Melanocyte of skin (primary cell): Measurements from ENCODE around the gene SLC17A3. TPM values are rescaled to one million over a fixed set of nuclear protein-coding genes. Genes with fewer than 3 reads are reported as not detected.

ENCODE experiments used
- total RNA-seq, 2 donors: library from RNA; depleted of rRNA; stranded (reverse); fragments of >200 nt; gene quantifications; 2 replicates each; pipeline ENCODE4 v1.2.3, GENCODE V29; 2012

Gene SLC17A3, protein sequence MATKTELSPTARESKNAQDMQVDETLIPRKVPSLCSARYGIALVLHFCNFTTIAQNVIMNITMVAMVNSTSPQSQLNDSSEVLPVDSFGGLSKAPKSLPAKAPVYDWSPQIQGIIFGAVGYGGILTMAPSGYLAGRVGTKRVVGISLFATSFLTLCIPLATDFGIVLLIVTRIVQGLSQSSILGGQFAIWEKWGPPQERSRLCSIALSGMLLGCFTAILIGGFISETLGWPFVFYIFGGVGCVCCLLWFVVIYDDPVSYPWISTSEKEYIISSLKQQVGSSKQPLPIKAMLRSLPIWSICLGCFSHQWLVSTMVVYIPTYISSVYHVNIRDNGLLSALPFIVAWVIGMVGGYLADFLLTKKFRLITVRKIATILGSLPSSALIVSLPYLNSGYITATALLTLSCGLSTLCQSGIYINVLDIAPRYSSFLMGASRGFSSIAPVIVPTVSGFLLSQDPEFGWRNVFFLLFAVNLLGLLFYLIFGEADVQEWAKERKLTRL
- not detected for total RNA-seq

DNA sequence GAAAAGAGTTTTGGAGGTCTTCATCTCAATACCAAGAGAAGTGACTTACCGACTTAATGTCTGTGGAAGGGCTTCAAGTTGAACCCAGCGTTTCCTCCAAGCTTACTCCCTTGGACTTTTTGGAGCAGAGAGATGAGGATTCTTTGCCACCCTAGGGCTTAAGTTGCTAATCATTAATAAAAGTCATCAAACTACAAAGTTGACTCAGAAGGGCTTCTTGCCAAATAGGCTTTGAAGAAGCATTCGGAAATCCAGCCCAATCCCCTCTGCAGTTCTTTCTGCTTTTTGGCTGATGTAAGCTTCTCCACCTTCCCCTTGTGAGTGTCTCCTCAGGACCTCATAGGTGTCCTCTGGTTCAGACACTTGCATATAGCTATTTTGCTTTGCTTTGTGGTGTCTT, at the start of gene SLC17A3:
Gene SLC17A3, minus strand, starts transcription at position 126 of the 400 bp plus-strand sequence. CDS start 5,856 bp downstream, outside the sequence.

DNA sequence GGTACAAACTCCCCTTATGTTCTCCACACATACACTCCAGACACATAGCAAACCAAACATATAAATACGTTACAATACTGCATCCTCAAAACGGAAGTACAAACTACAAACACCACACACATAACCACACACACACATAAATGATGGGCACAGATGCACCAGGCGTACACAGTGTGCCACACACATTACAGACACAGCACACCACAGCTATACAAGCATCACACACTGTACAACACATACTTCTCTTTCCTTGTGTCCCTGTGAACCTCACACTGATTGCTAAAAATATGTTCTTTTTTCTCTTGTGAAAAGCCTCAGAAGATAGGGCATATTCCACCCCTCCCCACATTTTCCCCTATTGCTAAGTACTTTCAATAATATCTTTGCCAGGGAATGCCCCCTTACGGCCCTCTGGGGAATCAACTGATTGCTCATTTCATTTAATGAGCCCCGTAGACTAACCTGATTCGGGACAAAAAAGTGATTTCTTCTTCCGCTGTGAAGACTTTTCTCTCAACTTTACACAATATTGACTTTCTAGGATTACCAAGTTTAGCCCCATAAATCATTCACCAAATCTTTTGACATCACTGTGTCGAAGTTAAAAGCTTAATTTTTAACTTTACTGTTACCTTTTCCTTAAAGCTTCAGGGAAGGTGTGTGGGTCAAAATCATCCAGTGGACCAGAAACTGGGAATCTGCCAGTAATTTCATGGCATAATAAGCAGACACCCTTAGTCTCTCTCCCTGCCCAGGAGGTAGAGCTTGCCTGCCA, 42.3 kb downstream of the SLC17A3 start, which contains the start of gene SLC17A1:
Gene SLC17A1, minus strand, starts transcription at position 521 of the 775 bp plus-strand sequence. CDS start 1,495 bp downstream, outside the sequence.

Other genes starting within 250 kb of the SLC17A3 start
- gene SCGN, start 222.0 kb downstream of the SLC17A3 start, total RNA-seq, result under 1 TPM in 1 of 2 donors, not detected in 1; under 0.01 TPM
- gene SLC17A4, start 119.5 kb downstream of the SLC17A3 start, total RNA-seq, result not detected
- not detected for gene SLC17A1, start 42.2 kb downstream of the SLC17A3 start, total RNA-seq
- gene SLC17A2, start 56.4 kb upstream of the SLC17A3 start, total RNA-seq, result not detected
- gene TRIM38, start 88.6 kb upstream of the SLC17A3 start, total RNA-seq, result 10 to 100 TPM; 13.1 to 17.3 TPM
- 10 to 100 TPM; 12.4 to 14.0 TPM for gene HFE, start 213.2 kb upstream of the SLC17A3 start, total RNA-seq